MM.1S (cell line): ENCODE measurements around the gene NUDT14.

Experiments
- CTCF ChIP-seq: fragments of 300-600 bp; sonication (generic); IDR thresholded peaks from 2 replicates; pipeline ENCODE4 v1.5.1; 2016; ENCODE audit warnings: antibody characterized with exemption, low read length, mixed read lengths
- EZH2 ChIP-seq: fragments of 300-600 bp; sonication (generic); optimal IDR thresholded peaks from 2 replicates; pipeline ENCODE3; 2017; ENCODE audit warnings: low read depth, mild to moderate bottlenecking, antibody characterized with exemption, low read length, mixed read lengths
- EZH2phosphoT487 ChIP-seq: fragments of 300-600 bp; sonication (generic); IDR thresholded peaks from 2 replicates; pipeline ENCODE4 v1.6.1; 2018; ENCODE audit warnings: antibody characterized with exemption, low read length

GRCh38 chr14:105204206-105204930, 23.3 kb upstream of the NUDT14 start:
- TF ChIP-seq CTCF (no peak), EZH2 (no peak), EZH2phosphoT487 (no peak)
